Measurements from ENCODE around the gene CCDC39. TPM values are rescaled to one million over a fixed set of nuclear protein-coding genes. Genes with fewer than 3 reads are reported as not detected.

Gene CCDC39
- total RNA-seq, 1 donor from 2014 or later, result 0.06 TPM

Other genes starting within 250 kb of the CCDC39 start
- 23.0 and 37.6 TPM in 2 replicates for gene TTC14, start 77.3 kb downstream of the CCDC39 start, total RNA-seq
- gene FXR1, start 233.2 kb upstream of the CCDC39 start, total RNA-seq, result 136 and 158 TPM in 2 replicates

All from glomerular endothelial cell (primary cell).